GM18499 (cell line): ENCODE measurements around the gene CERT1.
"Not testable (repeated sequence)": the region's sequence is repeated elsewhere in the genome, so short reads cannot be mapped to it uniquely, and the experiment has no call there.

Experiments used
- ATAC-seq: cut with Tn5 transposase; IDR thresholded peaks from one replicate; pipeline ENCODE4 v1.9.1; 2021; ENCODE audit warnings: moderate number of reproducible peaks; ENCODE audit not compliant: insufficient read depth, unreplicated experiment

Gene CERT1

GRCh38 chr5:75524591-75524990, 13.2 kb upstream of the CERT1 start:
- no peak for ATAC-seq

- peak; percentile 84 for ATAC-seq
These were observed 12.6 kb upstream of the CERT1 start for GRCh38 chr5:75524071-75524470.

- no peak for ATAC-seq
These were observed 11.8 kb upstream of the CERT1 start for GRCh38 chr5:75523275-75523674.

- no peak for ATAC-seq
These were observed 11.1 kb upstream of the CERT1 start for GRCh38 chr5:75522542-75522941.

- ATAC-seq, result no peak
These were observed 10.6 kb upstream of the CERT1 start for GRCh38 chr5:75522025-75522424.

GRCh38 chr5:75521195-75521594, 9.8 kb upstream of the CERT1 start:
- ATAC-seq, result no peak

- ATAC-seq, result no peak
These were observed 8.3 kb upstream of the CERT1 start for GRCh38 chr5:75519761-75520160.

- ATAC-seq, result no peak
These were observed 2.9 kb upstream of the CERT1 start for GRCh38 chr5:75514323-75514722.

GRCh38 chr5:75513841-75514240, 2.4 kb upstream of the CERT1 start:
- no peak for ATAC-seq

- ATAC-seq, result no peak
These were observed 1.1 kb upstream of the CERT1 start for GRCh38 chr5:75512383-75513074.

GRCh38 chr5:75510836-75511434, 494 bp downstream of the CERT1 start:
- ATAC-seq, result peak; percentile 12

GRCh38 chr5:75510417-75510835, 1.0 kb downstream of the CERT1 start:
- no peak for ATAC-seq

- ATAC-seq, result no peak
These were observed 1.5 kb downstream of the CERT1 start for GRCh38 chr5:75509956-75510355.

GRCh38 chr5:75509546-75509945, 1.9 kb downstream of the CERT1 start:
- no peak for ATAC-seq

GRCh38 chr5:75507841-75508240, 3.6 kb downstream of the CERT1 start:
- ATAC-seq, result no peak

- not testable (repeated sequence) for ATAC-seq
These were observed 6.3 kb downstream of the CERT1 start for GRCh38 chr5:75505112-75505511.

- ATAC-seq, result not testable (repeated sequence)
These were observed 12.6 kb downstream of the CERT1 start for GRCh38 chr5:75498875-75499274.

- ATAC-seq, result no peak
These were observed 13.1 kb downstream of the CERT1 start for GRCh38 chr5:75498208-75498777.

GRCh38 chr5:75496026-75496425, 15.4 kb downstream of the CERT1 start:
- ATAC-seq, result no peak

GRCh38 chr5:75491621-75492020, 19.8 kb downstream of the CERT1 start:
- ATAC-seq, result no peak

- not testable (repeated sequence) for ATAC-seq
These were observed 21.6 kb downstream of the CERT1 start for GRCh38 chr5:75489847-75490246.

GRCh38 chr5:75484605-75485004, 26.8 kb downstream of the CERT1 start:
- no peak for ATAC-seq
